HG03039 (cell line): ENCODE results near the gene WDR72.
"Not testable (repeated sequence)": the region's sequence is repeated elsewhere in the genome, so short reads cannot be mapped to it uniquely, and the experiment has no call there.

Experiments
- ATAC-seq: cut with Tn5 transposase; IDR thresholded peaks from one replicate; pipeline ENCODE4 v1.9.1; 2021; ENCODE audit warnings: mild to moderate bottlenecking, moderate library complexity; ENCODE audit not compliant: unreplicated experiment

Gene WDR72

DNA sequence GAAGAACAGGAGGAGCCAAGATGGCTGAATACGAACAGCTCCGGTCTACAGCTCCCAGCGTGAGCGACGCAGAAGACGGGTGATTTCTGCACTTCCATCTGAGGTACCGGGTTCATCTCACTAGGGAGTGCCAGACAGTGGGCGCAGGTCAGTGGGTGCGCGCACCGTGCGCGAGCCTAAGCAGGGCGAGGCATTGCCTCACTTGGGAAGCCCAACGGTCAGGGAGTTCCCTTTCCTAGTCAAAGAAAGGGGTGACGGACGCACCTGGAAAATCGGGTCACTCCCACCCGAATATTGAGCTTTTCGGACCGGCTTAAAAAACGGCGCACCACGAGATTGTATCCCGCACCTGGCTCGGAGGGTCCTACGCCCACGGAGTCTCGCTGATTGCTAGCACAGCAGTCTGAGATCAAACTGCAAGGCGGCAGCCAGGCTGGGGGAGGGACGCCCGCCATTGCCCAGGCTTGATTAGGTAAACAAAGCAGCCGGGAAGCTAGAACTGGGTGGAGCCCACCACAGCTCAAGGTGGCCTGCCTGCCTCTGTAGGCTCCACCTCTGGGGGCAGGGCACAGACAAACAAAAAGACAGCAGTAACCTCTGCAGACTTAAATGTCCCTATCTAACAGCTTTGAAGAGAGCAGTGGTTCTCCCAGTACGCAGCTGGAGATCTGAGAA is 218.7 kb downstream of the WDR72 start:
- ATAC-seq, result not testable (repeated sequence)

DNA sequence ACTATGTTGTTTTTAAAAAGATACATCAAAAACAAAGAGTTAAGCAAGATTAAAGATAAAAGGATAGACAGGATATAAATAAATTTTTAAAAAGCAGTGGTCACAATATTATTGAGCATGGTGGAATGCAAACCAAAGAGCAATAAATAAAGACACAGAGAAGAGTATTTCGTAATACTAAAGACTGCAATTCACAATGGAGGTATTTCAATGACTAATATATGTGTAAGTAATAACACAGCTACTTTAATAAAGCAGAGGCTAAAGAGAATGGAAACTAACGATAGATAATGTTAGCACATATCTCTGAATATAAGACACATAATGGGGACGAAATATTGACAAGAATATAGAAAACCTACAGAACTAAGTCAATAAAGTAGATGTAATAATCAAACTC is 219.6 kb downstream of the WDR72 start:
- no peak for ATAC-seq

DNA sequence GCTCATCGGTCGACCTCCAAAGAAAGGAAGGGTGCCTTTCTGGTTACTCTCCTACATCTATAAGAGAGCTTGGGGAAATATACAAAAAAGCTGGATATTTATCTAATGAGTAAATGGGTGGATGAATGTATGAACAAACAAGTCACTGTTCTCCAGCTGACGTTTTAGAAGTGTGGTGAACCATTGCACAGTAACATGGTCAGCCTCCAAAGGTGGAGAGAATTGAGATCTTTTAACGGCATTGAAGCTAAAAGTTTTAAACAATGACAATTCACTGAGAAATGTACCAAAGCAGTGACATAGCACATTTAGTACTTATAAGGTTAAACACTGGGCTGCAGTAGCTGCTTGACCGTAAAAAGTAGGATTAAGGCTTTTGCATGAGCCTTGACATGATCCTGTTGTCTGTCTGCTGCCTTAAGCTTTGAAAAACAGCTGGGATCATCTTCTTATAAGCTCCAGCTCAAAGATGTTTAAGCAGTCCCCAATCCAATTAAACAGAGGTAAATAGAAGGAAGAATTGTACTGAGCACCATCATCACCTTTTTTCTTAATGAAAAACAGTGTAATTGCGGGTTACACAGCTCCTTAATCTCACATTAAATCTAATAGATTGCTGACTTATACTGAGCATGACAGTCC is 222.9 kb downstream of the WDR72 start:
- ATAC-seq, result no peak

DNA sequence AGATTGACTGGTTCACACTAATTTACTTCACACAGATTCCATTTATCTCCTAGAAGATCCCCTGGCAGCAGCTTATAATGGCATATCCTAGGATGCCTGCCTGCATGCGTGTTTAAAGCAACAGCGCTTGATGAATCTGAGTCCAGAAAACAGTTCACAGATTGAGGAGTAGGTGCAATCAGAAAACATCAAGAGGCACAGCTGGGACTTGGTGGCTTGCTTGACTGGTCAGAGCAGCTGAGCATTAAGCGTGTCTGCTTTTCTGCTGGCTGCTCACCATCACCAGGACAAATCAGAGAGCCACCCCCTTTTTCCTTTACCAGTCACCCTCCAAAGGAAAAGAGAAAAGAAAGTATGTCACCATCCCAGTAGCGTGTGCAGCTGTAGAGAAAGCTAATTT is 223.6 kb downstream of the WDR72 start:
- no peak for ATAC-seq

DNA sequence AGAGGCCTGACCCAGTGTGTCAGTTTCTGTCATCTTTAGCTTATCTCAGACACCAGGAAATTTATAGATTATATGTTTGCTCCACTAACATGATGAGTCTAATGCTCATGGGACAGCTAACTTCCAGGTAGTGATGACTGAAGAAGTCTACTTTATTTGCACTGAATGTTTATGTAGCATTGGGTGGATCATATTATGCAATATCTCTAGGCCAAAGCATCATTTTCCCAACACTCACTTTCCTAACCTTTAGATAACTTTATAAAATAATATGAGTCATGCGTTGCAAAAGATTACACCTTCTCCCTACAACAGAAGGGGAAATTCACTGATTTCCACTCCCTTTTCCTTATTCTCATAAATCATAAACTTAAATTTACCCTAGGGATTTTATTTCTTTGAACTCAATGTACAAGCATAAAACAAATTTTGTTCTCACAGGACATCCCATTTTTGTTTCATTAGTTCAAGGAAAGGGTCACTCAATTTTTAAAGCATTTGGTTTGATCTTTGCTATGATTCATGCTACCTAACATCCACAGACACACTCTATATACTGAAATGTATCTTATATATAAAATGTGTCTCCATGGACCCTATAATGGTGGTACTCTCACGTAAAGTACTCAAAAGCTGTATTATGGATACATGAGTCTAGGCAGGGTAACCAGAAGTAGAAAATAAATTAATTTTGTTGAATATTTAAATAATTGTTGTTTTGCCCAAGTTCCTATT is 225.2 kb downstream of the WDR72 start:
- ATAC-seq, result no peak

DNA sequence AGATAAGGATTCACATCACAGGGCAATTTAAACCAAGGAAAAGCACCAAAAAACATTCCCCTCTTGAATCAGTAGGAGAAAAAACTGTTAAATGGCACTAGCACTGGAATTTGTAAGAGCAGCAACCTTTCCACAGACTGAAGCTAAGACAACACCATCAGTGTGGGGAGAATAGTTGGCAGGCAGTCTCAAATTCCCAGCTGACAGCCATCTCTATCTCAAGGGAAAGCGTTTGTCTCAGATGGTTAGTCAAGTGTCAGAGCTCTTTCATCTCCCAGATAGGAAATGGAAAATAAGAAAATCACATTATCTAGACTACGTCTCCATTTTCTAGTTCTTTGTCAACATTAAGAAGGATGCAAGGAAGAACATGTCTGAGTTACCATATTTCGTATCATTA is 228.7 kb downstream of the WDR72 start:
- no peak for ATAC-seq

DNA sequence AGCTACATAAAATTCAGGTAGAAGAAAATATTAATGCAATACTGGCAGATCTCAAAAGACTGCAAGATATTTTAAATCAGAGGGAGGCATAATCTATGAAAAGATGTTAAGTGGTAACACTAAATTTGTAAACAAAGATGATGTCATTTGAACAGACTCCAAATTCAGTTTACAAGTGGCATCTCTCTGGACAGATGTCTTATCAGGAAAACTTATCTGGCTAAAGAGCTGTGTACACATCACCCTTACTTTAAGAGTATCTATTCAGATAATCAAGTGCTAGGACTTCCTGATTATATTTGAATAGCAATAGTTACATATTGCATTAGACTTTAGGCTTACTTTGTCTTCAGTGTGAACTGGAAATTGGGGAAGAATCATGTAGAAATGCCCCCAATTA is 231.5 kb downstream of the WDR72 start:
- ATAC-seq, result no peak

DNA sequence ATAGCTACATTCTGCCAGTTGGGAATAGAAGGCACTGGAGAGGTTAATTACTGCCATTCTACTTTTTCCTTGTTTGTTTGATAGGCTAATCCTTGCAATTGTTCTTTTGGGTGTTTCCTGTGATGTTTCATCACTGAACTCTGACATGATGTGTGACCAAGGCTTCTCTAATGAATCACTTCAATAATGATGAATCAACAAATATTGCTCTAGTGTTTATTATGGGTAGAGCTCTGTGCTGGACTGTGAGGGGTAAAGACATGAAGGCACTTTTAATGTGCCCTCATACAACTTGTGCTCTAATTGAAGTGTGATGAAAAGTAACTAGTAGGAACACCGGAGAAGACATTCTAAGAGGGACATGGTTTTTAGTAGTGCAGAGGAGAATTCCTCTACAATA is 233.6 kb downstream of the WDR72 start:
- ATAC-seq, result no peak

DNA sequence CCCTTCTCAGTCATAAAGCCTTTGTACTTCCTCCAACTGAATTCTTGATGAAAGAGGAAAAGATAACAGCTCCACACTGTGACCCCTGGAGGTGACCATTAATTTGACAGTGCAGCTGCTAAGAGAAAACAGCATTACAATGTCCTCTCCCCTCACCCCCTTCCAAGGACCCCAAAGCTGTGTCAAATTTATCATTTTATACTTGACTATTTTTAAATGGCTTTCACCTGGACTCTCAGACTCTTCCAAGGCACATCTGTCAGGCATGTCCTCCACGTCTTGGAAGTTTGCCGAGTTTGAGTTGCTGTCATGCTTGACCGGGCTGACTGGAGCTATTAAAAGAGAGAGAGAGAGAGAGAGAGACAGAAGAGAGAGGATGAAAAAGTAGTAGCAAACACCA is 236.5 kb downstream of the WDR72 start:
- ATAC-seq, result no peak

DNA sequence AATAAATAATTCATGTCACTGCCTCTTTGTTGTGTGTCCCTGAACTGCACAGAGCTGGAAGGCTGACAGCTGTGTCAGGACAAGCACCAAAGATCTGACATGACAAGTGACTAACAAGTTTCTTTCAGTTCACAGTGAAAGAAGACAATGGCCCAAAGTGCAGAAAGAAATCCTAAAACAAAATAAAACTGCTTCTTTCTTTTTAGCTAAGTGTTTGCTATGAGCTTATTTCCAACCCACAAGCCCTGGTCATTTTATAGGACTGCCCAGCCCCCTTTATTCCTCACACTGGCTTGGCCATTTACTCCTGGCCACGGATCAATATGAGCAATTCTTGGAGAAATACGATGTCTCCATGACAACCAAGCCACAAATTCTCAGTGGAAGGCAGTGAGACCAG is 238.5 kb downstream of the WDR72 start:
- ATAC-seq, result no peak

DNA sequence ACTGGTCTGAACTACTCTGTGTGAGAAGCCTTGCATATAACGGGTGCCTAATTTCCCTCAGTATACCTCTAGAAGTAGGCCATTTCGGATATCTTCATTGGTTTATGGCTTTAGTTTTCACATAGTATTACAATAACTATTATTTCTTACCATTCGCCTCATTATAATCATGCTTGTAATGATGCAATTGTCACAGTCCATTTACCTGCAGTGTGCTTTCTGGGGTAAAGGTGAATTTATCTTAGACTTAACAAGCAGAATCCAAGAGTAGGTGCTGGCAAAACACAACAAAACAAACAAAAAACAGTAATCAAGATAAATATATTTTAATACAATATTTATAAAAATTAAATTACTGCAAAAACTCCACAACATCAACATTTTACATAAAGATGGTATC is 246.0 kb downstream of the WDR72 start:
- no peak for ATAC-seq

DNA sequence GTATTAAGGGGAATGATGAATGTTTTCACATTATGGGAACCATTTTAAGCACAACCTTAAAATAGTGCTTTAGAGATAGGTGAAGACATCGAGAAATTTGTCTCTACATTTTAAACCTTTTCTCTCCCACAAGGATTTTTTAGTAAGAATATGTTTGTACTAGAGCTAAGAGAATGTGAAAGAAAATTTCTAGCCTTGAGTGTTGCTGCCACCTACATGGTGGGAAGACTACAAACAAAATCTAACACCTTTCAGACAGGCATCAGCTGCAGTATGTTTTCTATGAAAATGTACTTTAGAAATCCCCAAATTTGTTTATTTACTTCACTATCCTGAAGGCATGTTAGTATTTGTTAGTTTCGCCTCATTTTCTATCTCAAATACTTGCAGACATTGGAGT is 247.4 kb downstream of the WDR72 start:
- ATAC-seq, result no peak

DNA sequence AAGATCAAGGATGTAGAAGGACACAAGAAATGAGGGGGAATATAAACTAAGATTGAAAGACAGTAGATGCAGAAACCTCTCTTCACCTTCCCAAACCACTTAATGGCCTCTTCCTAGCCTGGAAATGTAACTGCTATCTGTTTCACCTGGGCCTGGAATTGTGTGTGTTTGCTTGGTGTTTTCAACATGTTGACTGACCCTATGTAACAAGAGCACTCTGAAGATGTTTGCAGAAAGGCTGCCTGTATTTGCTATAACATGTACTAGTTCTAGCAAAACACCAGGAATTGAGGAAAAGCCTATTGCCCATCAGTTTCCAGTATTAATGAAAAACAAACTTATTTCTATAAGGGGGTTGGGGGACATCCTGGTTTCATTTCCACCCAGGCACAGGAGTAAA is 248.3 kb downstream of the WDR72 start:
- ATAC-seq, result no peak

DNA sequence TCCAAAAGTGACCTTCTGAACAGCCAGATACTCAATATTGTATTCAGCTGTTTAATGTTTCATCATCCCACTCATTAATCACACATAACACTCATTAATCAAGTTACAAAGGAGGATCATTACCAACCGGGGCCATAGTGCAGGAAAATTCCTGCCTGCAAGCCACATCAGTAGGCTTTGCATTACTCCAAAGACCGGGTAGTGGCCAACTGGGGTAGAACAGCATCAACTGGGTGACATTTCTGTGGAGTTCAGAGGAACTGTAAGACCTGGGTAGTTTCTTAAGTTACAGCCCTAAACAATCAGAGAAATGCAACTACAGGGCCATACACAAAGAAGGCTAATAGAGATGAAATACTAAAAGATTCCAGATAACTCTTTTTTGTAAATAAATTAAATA is 253.1 kb downstream of the WDR72 start:
- no peak for ATAC-seq

DNA sequence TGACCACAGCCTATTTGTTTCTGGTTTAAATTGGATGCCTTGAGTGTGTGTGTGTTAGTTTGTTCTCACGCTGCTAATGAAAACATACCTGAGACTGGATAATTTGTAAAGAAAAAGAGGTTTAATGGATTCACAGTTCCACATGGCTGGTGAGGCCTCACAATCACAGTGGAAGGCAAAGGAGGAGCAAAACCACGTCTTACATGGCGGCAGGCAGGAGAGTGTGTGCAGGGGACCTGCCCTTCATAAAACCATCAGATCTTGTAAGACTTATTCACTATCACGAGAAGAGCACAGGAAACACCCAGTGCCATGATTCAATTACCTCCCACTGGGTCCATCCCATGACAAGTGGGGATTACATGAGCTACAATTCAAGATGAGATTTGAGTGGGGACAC is 260.5 kb downstream of the WDR72 start:
- no peak for ATAC-seq

DNA sequence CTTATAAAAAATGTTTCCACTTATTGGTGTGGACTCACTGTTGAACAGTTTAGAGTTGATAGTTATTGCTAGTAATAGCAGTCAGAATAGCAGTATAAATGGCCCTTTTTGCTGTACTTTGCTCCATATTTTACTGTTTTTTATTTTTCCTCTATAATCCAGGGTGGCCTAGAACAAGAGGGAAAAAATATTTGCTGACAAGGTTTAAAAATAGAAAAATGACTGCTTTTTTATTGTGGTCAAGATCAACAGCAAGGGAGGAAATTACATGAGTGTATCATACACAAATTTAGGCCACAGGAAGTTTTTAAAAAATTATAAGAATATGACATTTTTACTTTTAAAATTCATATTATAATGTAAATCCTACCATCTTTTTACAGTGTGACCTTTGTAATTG is 269.1 kb downstream of the WDR72 start:
- no peak for ATAC-seq

DNA sequence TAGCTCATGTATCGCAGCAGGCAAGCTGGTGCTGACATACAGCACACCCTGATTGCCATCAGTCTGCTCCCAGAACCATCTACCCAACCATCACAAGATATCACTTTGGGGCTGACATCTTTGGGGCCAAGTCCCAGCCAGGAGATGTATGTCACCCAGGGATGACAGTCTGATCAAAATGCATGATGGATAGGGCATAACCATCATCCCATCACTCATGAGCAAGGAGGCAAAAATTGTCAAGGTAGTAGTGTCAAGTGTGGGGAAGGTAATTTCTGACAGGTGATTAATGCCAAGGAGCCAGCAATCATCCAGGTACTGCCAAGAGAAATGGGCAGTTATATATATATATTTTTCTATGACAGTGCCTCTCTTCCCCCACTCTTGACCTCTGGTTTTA is 277.4 kb downstream of the WDR72 start:
- no peak for ATAC-seq

DNA sequence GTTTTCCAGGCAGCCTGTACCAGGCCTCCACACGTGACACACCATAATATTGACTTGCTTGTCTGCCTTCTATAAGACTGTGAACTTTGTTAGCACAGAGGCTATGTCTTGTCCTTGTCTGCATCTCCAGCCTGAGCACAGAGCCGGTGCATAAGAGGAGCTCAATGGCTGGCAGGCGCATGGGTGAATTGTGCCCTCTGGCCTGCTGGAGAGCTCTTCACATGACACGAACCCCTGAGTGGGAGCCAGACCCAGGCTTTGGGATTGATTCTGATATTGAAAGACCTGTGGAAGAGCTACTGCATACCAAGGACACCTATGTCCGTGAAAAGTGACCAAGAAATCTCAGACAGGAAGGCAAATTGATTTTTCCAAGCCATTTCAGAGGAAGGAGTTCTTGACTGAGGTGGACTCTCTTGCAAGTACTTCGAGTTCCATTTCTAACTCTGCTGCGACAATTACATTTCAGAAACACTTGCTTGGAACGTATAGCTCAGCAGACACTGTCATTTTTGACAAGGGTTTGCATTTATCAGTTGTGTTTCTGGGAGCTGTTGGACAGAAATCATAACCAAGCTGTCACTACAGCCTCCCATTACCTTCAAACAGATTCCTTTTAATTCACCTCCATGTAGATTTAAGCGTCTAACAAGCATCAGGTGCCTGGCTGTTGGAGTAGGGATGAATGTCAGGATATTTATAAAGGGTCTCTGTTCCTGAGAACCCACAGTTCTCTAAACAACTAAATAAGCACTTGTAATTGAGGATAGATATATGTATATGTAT is 281.3 kb downstream of the WDR72 start:
- no peak for ATAC-seq

DNA sequence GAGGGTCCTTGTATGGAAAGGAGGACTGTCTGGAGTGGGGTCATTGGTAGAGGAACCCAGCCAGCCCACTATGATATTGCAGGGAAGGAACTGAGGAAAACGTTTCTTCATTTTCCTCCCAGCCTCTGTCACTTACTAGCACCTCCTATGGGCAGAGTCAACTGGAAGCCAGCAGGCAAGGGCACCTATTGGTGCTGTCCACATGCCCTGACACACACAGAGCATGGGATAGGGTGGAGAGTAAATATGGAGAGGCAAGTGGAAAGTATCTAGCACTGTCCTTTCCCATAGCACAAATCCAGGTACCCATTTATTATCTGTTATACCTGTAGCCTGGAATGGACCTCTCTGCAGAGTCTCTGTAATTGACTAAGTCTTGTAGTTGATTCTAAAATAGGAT is 285.6 kb downstream of the WDR72 start:
- ATAC-seq, result no peak

DNA sequence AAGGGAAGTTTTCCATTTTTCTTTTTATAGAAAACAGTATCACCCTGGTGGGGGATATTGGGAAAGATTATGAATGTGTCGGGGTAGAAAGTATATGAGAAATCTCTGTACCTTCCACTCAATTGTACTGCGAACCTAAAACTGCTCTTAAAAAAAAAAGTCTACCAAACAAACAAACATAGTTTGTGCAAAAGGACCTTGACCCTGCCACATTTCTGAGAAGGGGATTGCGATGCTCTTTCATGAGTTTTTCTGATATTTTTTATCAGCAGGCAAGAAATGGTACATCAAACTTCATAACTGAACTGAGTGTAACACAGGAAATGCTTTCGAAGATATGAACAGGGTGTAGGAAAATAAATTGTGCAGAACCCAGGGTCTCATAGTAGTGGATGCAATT is 286.0 kb downstream of the WDR72 start:
- ATAC-seq, result no peak

DNA sequence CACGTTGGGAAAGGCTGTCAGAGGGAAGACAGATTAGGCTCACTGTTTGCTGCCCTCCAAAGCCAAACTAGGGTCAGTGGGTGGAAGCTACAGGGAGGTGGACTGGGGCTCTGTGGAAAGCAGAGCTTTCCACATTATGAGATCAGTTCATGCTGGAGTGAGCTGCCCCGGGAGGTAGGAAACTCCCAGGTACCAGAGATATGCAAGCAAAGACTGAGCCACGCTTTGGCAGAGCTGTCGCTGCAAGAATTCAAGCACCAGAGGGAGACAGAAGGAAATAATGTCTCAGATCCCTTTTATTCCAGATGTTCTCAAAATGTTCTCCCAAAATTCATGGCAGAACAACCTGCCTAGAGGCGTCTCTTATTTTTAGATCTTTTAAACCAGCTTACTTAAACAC is 286.6 kb downstream of the WDR72 start:
- no peak for ATAC-seq

DNA sequence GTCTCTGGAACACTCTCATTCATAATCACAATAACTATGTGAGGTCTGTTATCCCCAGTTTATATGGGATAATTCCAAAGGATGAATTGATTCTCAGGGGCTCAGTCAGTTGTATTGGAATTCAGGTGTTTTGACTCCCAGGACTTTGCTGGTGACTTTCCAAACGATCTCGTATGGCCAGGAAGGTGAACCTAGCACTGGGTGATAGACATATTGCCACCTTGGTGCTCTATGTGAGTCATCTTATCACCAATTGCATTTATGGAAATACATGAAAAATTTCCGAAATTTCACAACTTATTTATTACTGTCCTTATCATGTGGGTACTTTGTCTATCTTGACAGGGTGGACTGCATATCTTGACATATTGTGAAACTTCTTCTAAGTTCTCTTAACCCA is 287.3 kb downstream of the WDR72 start:
- no peak for ATAC-seq
